ENCODE measurements around the gene VEZF1.

DNA sequence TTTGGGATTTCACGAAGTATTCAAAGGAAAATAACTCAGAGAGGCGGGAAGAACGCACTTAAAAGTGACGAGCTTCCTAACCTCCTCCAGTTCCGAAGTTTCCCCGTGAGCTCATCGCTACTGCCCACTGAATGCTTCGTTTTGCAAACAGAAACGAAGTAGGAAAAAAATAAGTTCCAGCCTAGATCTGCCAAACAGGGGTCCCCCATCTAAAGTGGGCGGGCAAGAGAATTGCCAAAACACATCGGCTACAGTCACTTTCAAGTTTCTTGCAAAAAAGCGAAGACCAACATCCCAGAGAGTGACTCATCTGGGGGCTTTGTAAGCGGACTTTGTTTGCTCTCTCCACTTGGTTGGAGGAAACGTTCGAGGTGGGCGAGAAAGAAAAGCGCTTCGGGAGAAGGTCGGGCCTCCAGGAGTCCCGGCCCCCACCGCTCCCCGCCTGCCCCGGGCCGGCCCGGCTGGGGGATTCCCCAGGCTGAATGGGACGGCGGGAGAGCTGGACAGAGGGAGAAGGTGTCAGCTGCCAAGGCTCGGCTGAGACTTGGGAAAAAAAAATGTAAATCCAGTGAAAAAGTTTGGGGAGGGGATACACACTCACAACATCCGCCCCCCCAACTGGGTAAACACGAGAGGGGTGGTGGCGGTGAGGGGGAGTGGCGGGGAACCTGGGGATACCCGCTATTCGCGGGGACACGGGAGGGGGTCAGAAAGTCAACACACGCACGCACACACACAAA lies 1.0 kb downstream of the VEZF1 start:
- TF ChIP-seq EZH2 (IDR thresholded peaks at IDR 0.05; ENCODE audit: insufficient read depth, poor library complexity, severe bottlenecking) (no peak), EZH2phosphoT487 (IDR thresholded peaks at IDR 0.05; ENCODE audit: insufficient read depth, low read depth) (no peak)

Data from GM23248 (cell line).